HepG2 (cell line): ENCODE results near the gene DSEL.

ENCODE experiments used
- BRCA1 ChIP-seq: sonication (generic); formaldehyde crosslinking; IDR thresholded peaks from 2 replicates; pipeline ENCODE4 v1.4.0; 2020; ENCODE audit warnings: missing genetic modification reagents
- ELF1 ChIP-seq: sonication (generic); formaldehyde crosslinking; IDR thresholded peaks from 2 replicates; pipeline ENCODE4 v1.4.0; 2020; ENCODE audit warnings: missing genetic modification reagents
- KLF9 ChIP-seq: IDR thresholded peaks from 2 replicates; pipeline ENCODE4 v1.6.1; 2016; ENCODE audit warnings: low read depth
- MAFF ChIP-seq: IDR thresholded peaks from 2 replicates; pipeline ENCODE4 v1.6.1; 2011; ENCODE audit warnings: low read depth, low read length, improper control_type of control experiment
- NBN ChIP-seq: fragments of 450-650 bp; conservative IDR thresholded peaks from 2 replicates; pipeline ENCODE4 v1.6.1; 2017
- PHB2 ChIP-seq: fragments of 450-650 bp; IDR thresholded peaks from 2 replicates; pipeline ENCODE4 v1.6.1; 2018; ENCODE audit not compliant: partially characterized antibody
- THAP8 ChIP-seq: sonication (generic); formaldehyde crosslinking; IDR thresholded peaks from 2 replicates; pipeline ENCODE4 v1.5.1; 2020; ENCODE audit warnings: missing genetic modification reagents, mild to moderate bottlenecking, borderline replicate concordance
- ZNF562 ChIP-seq: sonication (generic); formaldehyde crosslinking; IDR thresholded peaks from 2 replicates; pipeline ENCODE4 v1.8.0; 2022; ENCODE audit warnings: missing genetic modification reagents, borderline replicate concordance
- TF ChIP-seq, protein P1 (sequence below): sonication (generic); formaldehyde crosslinking; IDR thresholded peaks from 2 replicates; pipeline ENCODE4 v1.5.0; 2020; ENCODE audit warnings: mild to moderate bottlenecking, missing genetic modification reagents
- TF ChIP-seq, protein P2 (sequence below): sonication (generic); formaldehyde crosslinking; IDR thresholded peaks from 2 replicates; pipeline ENCODE4 v1.5.0; 2020; ENCODE audit warnings: mild to moderate bottlenecking, missing genetic modification reagents, moderate library complexity
- TF ChIP-seq, protein P3 (sequence below): sonication (generic); formaldehyde crosslinking; IDR thresholded peaks from 2 replicates; pipeline ENCODE4 v1.4.0; 2020; ENCODE audit warnings: missing genetic modification reagents
- TF ChIP-seq, protein P4 (sequence below), 2 experiments: fragments of 450-650 bp in 1 of 2; sonication (generic) in 1 of 2; formaldehyde crosslinking; IDR thresholded peaks; 2 replicates each; pipeline versions ENCODE4 v1.5.0 to v1.8.0; 2020 to 2022; ENCODE audit warnings: mild to moderate bottlenecking in 1 of 2, missing genetic modification reagents in 1 of 2

GRCh38 chr18:67545681-67546080, 29.2 kb upstream of the DSEL start:
- no peak for TF ChIP-seq NBN
- TF ChIP-seq, protein P1, sequence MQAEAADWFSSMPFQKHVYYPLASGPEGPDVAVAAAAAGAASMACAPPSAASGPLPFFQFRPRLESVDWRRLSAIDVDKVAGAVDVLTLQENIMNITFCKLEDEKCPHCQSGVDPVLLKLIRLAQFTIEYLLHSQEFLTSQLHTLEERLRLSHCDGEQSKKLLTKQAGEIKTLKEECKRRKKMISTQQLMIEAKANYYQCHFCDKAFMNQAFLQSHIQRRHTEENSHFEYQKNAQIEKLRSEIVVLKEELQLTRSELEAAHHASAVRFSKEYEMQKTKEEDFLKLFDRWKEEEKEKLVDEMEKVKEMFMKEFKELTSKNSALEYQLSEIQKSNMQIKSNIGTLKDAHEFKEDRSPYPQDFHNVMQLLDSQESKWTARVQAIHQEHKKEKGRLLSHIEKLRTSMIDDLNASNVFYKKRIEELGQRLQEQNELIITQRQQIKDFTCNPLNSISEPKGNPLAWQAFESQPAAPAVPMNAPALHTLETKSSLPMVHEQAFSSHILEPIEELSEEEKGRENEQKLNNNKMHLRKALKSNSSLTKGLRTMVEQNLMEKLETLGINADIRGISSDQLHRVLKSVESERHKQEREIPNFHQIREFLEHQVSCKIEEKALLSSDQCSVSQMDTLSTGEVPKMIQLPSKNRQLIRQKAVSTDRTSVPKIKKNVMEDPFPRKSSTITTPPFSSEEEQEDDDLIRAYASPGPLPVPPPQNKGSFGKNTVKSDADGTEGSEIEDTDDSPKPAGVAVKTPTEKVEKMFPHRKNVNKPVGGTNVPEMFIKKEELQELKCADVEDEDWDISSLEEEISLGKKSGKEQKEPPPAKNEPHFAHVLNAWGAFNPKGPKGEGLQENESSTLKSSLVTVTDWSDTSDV (CRISPR knock-in tag): no peak
- no peak for TF ChIP-seq MAFF
- no peak for TF ChIP-seq BRCA1
- no peak for TF ChIP-seq KLF9 (CRISPR knock-in tag)
- TF ChIP-seq, protein P2, sequence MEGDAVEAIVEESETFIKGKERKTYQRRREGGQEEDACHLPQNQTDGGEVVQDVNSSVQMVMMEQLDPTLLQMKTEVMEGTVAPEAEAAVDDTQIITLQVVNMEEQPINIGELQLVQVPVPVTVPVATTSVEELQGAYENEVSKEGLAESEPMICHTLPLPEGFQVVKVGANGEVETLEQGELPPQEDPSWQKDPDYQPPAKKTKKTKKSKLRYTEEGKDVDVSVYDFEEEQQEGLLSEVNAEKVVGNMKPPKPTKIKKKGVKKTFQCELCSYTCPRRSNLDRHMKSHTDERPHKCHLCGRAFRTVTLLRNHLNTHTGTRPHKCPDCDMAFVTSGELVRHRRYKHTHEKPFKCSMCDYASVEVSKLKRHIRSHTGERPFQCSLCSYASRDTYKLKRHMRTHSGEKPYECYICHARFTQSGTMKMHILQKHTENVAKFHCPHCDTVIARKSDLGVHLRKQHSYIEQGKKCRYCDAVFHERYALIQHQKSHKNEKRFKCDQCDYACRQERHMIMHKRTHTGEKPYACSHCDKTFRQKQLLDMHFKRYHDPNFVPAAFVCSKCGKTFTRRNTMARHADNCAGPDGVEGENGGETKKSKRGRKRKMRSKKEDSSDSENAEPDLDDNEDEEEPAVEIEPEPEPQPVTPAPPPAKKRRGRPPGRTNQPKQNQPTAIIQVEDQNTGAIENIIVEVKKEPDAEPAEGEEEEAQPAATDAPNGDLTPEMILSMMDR: no peak
- TF ChIP-seq ZNF562: no peak
- no peak for TF ChIP-seq ELF1 (CRISPR knock-in tag)
- no peak for TF ChIP-seq PHB2
- TF ChIP-seq, protein P3, sequence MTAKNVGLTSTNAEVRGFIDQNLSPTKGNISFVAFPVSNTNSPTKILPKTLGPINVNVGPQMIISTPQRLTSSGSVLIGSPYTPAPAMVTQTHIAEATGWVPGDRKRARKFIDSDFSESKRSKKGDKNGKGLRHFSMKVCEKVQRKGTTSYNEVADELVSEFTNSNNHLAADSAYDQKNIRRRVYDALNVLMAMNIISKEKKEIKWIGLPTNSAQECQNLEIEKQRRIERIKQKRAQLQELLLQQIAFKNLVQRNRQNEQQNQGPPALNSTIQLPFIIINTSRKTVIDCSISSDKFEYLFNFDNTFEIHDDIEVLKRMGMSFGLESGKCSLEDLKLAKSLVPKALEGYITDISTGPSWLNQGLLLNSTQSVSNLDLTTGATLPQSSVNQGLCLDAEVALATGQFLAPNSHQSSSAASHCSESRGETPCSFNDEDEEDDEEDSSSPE (CRISPR knock-in tag): no peak
- TF ChIP-seq THAP8: no peak
- TF ChIP-seq, protein P4, sequence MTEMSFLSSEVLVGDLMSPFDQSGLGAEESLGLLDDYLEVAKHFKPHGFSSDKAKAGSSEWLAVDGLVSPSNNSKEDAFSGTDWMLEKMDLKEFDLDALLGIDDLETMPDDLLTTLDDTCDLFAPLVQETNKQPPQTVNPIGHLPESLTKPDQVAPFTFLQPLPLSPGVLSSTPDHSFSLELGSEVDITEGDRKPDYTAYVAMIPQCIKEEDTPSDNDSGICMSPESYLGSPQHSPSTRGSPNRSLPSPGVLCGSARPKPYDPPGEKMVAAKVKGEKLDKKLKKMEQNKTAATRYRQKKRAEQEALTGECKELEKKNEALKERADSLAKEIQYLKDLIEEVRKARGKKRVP (CRISPR knock-in tag; IDR thresholded peaks at IDR 0.05): no peak
